Measurements from ENCODE around the gene WDR1.

The WDR1 gene

DNA sequence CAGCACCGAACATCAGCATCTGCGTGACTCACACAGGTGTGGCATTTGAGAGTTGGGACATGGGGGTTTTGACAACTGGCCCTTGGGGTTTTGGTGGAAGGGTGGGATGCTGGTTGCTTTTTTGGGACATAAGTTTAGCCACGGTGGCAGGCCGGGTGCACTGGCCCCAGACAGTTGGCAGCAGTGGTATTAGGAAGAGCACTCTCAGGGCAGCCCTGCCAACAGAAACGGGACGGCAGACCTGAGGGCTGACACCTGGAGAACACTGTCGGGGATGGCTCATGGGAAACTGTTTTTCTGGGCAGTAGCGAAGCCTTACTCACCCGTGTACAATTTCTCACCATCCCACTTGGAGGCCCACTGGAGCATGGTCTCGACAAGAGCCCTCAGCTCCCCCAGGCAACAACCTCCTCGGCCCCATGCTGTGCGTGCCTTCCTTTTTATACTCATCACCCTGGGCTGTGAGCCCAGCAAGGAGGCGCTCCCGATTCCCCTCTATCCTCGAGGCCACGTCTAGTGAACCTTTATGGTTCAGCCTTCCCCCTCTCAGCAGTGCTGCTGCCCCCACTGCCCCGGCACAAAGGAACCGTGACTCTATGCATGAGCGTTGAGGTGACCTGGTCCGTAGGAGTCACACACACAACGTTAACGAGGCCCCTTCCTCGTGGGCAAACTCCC is 30.6 kb downstream of the WDR1 start:
- DNase-seq (ENCODE audit: low read depth, low spot score): no peak

DNA sequence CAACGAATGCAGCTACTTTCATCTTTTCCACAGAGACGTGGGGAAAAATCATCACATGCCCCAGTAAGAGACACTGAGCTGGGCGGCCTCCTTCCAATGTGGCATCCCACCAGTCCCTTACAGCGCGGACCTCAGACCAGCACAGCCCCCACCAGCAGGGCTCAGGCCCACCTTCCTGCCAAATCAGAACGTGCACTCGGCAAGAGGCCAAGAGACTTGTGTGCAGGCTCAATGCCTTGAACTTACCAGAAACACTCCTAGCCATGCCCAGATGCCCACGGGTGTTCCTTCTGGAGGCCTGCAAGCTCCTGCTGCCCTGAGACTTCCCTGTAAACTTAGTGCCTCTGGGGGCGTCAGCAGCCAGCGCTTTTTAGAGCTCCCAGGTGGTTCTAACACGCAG is 31.2 kb downstream of the WDR1 start:
- no peak for DNase-seq (ENCODE audit: low read depth, low spot score)

GRCh38 chr4:10084651-10085358 is 31.8 kb downstream of the WDR1 start:
- DNase-seq (ENCODE audit: low read depth, low spot score): no peak

DNA sequence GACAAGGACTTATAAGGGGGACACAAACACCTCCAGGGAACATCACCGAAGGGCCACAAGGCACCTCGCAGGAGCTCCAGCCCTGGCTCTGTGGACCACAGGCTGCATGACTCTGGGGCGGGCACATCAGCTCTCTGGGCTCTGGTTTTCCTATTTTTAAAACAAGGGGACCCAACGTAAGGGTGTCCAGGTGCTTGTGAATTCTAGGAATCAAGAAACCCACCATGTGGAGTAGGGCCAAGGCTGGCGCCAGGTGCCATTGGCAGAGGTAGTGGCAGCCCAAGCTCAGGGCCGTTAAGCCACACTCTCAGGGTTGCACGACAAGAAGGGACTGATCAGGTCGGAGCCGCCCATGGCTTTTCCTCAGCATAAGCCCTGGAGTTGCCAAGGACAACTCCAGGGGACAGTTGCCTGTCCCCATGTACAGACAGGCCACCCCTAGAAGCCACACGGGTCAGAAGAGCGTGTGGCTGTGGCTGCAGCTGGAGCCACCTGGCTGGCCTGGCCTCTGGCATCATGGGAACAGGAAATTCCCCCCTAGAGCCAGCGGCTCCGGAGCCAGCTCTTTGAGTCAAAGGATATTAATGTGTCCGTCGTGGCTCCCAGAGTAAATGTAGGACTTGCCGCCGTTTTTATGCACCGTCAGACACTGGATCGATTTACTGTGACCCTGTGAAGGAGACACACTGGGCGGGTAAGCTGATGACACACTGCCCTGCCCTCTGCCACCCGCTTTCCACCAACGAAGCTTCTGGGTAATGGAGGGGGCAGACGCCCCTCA is 32.5 kb downstream of the WDR1 start:
- no peak for DNase-seq (ENCODE audit: low read depth, low spot score)

DNA sequence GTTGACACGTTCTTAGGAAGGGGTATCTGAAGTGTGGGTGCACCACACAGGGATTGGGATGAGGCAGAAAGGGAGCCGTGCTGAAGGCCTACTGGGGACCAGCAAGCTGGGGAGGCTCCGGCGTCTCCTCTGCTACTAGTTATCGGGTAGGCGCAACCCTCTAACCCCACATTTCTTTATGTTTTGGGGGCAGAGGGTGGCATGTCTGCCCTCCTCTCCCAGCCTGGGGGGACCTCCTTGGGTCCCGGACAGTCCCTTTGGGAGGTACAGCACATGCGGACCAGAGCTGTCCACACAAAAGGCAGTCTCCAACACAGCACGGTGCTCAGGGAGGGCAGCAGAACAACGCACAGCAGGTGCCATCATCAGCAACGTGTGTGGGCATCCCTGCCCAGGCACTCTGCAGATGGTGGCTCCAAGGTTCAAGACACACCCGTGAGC is 33.2 kb downstream of the WDR1 start:
- DNase-seq (ENCODE audit: low read depth, low spot score): no peak

- DNase-seq (ENCODE audit: low read depth, low spot score): no peak
Observed at GRCh38 chr4:10082459-10083272, 33.9 kb downstream of the WDR1 start.

GRCh38 chr4:10082047-10082446 is 34.6 kb downstream of the WDR1 start:
- DNase-seq (ENCODE audit: low read depth, low spot score): no peak

GRCh38 chr4:10081218-10081606 is 35.4 kb downstream of the WDR1 start:
- DNase-seq (ENCODE audit: low read depth, low spot score): no peak

- no peak for DNase-seq (ENCODE audit: low read depth, low spot score)
Observed at GRCh38 chr4:10080589-10081217, 35.9 kb downstream of the WDR1 start.

DNA sequence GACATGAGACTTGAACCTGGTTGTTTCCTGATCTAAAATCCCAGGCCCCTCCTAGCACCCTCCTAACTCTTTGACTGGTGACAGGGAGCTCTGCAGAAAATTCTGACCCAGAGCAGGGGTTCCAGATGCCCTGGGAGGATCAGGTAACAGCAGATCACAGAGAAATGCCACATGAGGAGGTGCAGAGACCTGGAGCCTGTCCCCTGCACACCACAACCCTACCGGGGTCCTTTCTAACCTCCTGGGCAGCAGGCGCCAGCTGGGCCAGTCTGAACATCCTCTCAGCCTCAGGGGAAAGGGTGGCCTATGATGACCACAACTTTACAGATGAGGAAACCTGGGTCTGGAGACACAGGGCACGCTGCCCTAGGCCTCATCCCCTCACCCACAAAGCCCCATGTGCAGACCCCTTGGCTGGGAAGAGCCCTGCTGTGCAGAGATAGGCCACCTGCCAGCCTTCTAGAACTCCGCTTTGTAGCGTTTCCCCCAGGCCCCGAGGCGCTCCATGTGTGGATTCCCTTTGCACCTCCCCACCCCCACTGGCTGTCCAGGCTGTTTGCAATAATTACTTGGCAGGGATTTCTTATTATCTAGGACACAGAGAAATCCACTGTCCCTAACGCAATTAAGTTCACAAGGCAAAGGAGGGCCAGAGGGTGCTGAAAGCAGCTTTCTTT is 36.5 kb downstream of the WDR1 start:
- no peak for DNase-seq (ENCODE audit: low read depth, low spot score)

GRCh38 chr4:10079256-10079655 is 37.3 kb downstream of the WDR1 start:
- DNase-seq (ENCODE audit: low read depth, low spot score): no peak

GRCh38 chr4:10078481-10079233 is 37.9 kb downstream of the WDR1 start:
- no peak for DNase-seq (ENCODE audit: low read depth, low spot score)

- DNase-seq (ENCODE audit: low read depth, low spot score): no peak
Observed at GRCh38 chr4:10077483-10078335, 38.9 kb downstream of the WDR1 start.

GRCh38 chr4:10077076-10077475 is 39.5 kb downstream of the WDR1 start:
- DNase-seq (ENCODE audit: low read depth, low spot score): no peak

GRCh38 chr4:10075953-10076391 is 40.6 kb downstream of the WDR1 start:
- DNase-seq (ENCODE audit: low read depth, low spot score): no peak

GRCh38 chr4:10075158-10075863 is 41.3 kb downstream of the WDR1 start:
- no peak for DNase-seq (ENCODE audit: low read depth, low spot score)

DNA sequence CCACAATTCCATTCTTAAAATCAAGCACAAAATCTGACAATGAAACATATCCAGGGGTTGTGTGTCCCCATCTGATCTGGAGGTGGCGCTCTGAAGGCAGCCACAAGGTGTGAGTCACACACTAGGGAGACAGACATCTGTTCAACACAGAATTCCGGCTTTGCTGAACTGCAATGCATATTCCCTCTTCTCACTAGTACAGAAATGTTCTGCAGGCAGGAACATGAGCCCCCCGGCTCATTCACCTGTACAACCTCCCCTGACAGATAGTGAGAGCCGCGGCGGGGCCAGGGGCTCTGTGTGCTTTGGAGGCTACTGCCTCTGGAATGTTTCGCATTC is 41.9 kb downstream of the WDR1 start:
- DNase-seq (ENCODE audit: low read depth, low spot score): no peak

DNA sequence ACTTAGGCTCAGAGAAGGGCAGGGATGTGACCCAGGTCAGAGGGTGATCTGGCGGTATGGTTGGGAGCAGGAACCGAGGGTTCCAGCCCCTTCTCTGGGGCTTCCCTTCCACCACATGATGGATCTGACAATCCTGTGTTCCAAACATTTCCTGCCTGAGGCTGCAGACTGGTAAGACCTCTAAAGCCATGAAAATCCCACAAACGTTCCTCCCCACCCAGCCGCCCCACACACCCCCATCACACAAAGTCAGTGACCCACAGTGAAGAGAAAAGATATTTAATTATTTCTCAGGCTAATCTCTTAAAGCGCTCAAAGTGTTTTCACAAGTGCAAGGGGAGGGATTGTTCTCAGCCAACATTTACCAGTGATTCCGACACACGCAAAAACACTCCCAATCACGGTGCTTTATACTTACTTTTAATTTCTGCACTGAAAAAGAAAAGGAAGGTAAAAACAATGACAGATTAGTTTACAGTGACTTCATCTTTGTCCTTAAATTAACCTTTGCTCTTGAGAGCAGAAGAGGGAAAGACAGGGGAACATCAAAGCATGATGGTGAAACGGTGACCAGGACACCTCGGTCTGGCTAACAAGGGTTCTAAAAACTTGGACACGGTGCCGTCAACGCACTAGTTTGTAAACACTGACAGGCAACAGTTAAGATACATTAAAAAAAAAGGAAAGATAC is 42.4 kb downstream of the WDR1 start:
- no peak for DNase-seq (ENCODE audit: low read depth, low spot score)
